Osteocyte (in vitro differentiated cells): ENCODE measurements around the gene ACTG2. TPM values are rescaled to one million over a fixed set of nuclear protein-coding genes. Genes with fewer than 3 reads are reported as not detected.

Source experiments
- DNase-seq: peaks from one replicate; pipeline ENCODE4 v3.0.0; 2021; ENCODE audit warnings: mixed read lengths; ENCODE audit not compliant: unreplicated experiment; ENCODE audit errors: extremely low spot score
- H3K27ac Mint-ChIP-seq: one replicate; pipeline ENCODE4 v1.8.0; 2021; ENCODE audit warnings: mild to moderate bottlenecking, mixed read lengths; ENCODE audit not compliant: unreplicated experiment
- H3K27me3 Mint-ChIP-seq: one replicate; pipeline ENCODE4 v1.8.0; 2021; ENCODE audit warnings: mixed read lengths; ENCODE audit not compliant: unreplicated experiment
- H3K36me3 Mint-ChIP-seq: one replicate; pipeline ENCODE4 v1.8.0; 2021; ENCODE audit warnings: mixed read lengths; ENCODE audit not compliant: unreplicated experiment
- H3K4me1 Mint-ChIP-seq: one replicate; pipeline ENCODE4 v1.8.0; 2021; ENCODE audit warnings: mixed read lengths; ENCODE audit not compliant: unreplicated experiment
- H3K4me3 Mint-ChIP-seq: one replicate; pipeline ENCODE4 v1.8.0; 2021; ENCODE audit warnings: mild to moderate bottlenecking, moderate library complexity, mixed read lengths; ENCODE audit not compliant: unreplicated experiment
- H3K9me3 Mint-ChIP-seq: one replicate; pipeline ENCODE4 v1.8.0; 2021; ENCODE audit warnings: mixed read lengths; ENCODE audit not compliant: unreplicated experiment
- total RNA-seq: library from RNA; stranded (reverse); gene quantifications from 2 replicates; pipeline ENCODE4 v1.2.1, GENCODE V29; 2021
- TF ChIP-seq, protein P1 (sequence below): fragments of 200-600 bp; sonication (generic); IDR thresholded peaks from 2 replicates; pipeline ENCODE4 v1.5.0; 2021; ENCODE audit warnings: antibody characterized with exemption, mild to moderate bottlenecking, moderate library complexity

The ACTG2 gene
- total RNA-seq, 1 donor from 2014 or later = 191 TPM

DNA sequence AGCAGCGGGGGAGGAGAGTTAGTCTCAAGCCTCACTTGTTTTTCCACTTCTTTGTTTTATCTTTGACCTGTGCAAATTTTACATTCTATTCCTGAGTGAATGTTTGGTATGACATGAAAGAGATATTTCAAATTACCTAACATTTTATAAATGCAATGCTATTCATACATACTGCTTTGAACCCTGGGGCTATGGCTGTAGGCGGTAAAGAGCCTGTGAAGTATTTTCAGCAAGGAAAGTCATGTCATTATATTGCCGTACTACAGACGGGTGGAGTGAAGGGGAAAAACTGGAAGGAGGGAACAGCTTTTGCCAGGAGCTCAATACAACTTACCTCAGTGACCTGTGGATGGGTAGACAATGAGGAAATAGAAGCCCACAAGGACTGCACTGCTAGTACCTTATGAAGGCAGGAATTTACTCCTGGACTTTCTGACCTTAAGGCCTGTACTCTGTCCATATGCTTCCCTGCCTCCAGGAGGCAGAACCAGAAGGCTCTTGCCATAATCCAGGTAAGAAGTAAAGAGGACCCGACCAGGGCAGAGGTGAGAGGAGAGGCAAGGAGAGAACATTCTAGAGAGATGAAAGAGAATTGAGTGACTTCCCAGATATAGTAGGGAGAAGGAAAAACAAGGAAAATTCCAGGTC lies 63.5 kb downstream of the ACTG2 start:
- H3K4me1 Mint-ChIP-seq = peaks cover 2% of the 10 kb centered on the region
- no peaks in the 10 kb centered on the region for H3K9me3 Mint-ChIP-seq
- TF ChIP-seq, protein P1, sequence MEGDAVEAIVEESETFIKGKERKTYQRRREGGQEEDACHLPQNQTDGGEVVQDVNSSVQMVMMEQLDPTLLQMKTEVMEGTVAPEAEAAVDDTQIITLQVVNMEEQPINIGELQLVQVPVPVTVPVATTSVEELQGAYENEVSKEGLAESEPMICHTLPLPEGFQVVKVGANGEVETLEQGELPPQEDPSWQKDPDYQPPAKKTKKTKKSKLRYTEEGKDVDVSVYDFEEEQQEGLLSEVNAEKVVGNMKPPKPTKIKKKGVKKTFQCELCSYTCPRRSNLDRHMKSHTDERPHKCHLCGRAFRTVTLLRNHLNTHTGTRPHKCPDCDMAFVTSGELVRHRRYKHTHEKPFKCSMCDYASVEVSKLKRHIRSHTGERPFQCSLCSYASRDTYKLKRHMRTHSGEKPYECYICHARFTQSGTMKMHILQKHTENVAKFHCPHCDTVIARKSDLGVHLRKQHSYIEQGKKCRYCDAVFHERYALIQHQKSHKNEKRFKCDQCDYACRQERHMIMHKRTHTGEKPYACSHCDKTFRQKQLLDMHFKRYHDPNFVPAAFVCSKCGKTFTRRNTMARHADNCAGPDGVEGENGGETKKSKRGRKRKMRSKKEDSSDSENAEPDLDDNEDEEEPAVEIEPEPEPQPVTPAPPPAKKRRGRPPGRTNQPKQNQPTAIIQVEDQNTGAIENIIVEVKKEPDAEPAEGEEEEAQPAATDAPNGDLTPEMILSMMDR = no peak
- DNase-seq = no peak
- H3K36me3 Mint-ChIP-seq = peaks cover 70% of the 10 kb centered on the region
- H3K27ac Mint-ChIP-seq = no peak overlapping the region
- no peaks in the 10 kb centered on the region for H3K27me3 Mint-ChIP-seq
- no peak overlapping the region for H3K4me3 Mint-ChIP-seq

DNA sequence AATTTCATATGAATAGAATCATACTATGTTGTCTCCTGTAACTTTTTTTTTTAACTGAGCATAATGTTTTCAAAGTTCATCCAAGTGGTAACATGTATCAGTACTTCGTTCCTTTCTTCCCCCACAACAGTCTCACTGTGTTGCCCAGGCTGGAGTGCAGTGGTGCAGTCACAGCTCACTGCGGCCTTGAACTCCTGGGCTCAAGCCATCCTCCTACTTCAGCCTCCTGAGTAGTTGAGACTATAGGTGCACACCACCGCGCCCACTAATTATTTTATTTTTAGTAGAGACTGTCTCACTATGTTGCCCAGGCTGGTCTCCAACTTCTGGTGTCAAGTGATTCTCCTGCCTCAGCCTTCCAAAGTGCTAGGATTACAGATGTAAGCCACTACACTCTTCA lies 68.5 kb downstream of the ACTG2 start:
- no peaks in the 10 kb centered on the region for H3K4me1 Mint-ChIP-seq
- H3K27ac Mint-ChIP-seq = no peak overlapping the region
- no peak overlapping the region for H3K4me3 Mint-ChIP-seq
- TF ChIP-seq, protein P1 = no peak
- peaks cover 46% of the 10 kb centered on the region for H3K36me3 Mint-ChIP-seq
- DNase-seq = no peak
- H3K27me3 Mint-ChIP-seq = no peaks in the 10 kb centered on the region
- peaks cover 7% of the 10 kb centered on the region for H3K9me3 Mint-ChIP-seq

DNA sequence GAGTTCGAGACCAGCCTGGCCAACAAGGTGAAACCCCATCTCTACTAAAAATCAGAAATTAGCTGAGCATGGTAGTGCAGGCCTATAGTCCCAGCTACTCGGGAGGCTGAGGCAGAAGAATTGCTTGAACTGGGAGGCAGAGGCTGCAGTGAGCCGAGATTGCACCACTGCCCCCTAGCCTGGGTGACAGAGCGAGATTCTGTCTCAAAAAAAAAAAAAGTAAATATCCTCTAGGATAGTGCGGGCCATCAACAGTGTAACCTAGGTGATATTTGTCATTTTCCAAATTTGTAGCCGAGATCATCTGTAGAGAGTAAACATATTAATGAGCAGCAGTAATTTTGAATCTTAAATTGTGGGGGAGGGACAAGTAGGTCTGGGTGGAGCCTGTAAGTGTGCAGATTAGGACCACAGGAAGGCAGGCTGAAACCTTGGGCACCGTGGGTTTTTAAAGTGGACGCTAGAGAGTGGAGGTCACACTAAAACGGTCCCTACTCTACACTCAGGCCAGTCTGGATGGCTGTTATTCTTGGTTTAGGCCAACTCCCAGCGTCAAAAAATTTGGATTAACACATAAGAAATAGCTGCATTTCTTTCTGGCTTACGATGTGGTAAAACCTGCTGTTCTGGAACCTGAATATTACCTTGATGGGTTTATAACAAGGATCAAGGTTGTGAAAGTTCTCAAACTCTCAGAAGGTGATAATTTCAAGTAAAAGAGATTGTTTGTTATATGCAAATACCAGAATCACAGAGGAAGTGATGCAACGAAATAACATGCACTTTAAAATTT lies 69.2 kb downstream of the ACTG2 start:
- TF ChIP-seq, protein P1 = no peak
- no peaks in the 10 kb centered on the region for H3K4me1 Mint-ChIP-seq
- DNase-seq = no peak
- no peaks in the 10 kb centered on the region for H3K27me3 Mint-ChIP-seq
- no peak overlapping the region for H3K4me3 Mint-ChIP-seq
- H3K27ac Mint-ChIP-seq = no peak overlapping the region
- peaks cover 7% of the 10 kb centered on the region for H3K9me3 Mint-ChIP-seq
- peaks cover 38% of the 10 kb centered on the region for H3K36me3 Mint-ChIP-seq

DNA sequence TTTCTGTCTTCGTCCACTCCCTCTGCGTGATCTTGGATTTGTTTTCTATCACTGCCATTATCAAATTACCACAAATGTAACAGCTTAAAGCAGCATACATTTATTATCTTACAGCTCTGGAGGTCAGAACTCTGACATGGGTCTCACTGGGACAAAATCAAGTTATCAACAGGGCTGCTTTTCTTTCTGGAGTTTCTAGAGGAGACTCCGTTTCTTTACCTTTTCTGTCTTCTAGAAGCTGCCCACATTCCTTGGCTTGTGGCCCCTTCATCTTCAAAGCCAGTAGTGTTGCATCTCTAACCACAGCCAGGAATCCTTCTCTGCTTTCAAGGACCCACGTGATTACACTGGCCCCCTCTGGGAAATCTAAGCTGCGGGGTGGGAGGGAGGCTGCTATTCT lies 70.0 kb downstream of the ACTG2 start:
- Mint-ChIP-seq H3K27me3 (no peaks in the 10 kb centered on the region), H3K27ac (no peak overlapping the region), H3K36me3 (peaks cover 34% of the 10 kb centered on the region), H3K4me1 (no peaks in the 10 kb centered on the region), H3K4me3 (no peak overlapping the region), H3K9me3 (peaks cover 7% of the 10 kb centered on the region)
- TF ChIP-seq, protein P1 = no peak
- no peak for DNase-seq

DNA sequence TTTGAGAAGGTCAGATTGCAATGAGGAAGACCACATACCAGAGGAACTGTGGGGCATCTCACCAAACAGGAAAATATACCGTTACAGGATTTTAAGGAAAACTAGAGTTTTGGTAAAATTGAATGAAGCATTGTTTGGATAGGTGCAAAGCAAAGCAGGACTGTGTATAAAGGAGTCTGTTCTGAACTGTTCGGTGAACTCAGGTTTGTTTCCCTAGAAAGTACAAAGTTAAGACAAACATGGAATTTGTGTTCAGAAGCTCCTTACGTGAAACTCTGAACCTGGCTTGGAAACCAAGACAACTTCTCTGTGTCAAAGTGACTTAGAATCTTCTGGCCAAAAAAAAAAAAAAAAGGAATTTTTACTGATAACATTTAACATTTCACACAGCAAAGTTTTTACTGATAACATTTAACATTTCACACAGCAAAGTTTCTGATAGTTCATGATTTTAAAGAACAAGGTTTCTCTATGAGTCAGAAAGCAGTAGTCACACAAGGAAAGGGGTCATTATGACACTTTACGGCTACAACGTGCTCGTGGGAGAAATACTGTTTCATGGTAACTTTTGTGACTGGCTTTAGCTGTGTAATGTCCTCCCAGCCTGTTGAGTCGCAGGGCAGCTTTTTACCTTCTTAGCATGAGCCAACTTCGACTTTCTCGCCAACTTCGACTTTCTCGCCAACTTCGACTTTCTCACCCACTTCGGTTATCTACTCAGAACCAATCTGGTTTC lies 70.7 kb downstream of the ACTG2 start:
- TF ChIP-seq, protein P1 = no peak
- H3K4me3 Mint-ChIP-seq = no peak overlapping the region
- peaks cover 26% of the 10 kb centered on the region for H3K36me3 Mint-ChIP-seq
- H3K9me3 Mint-ChIP-seq = peaks cover 7% of the 10 kb centered on the region
- no peaks in the 10 kb centered on the region for H3K27me3 Mint-ChIP-seq
- H3K4me1 Mint-ChIP-seq = no peaks in the 10 kb centered on the region
- no peak overlapping the region for H3K27ac Mint-ChIP-seq
- DNase-seq = no peak
